Erythroblast (primary cell): Measurements from ENCODE around the gene PKN1.

ENCODE experiments used
- GATA1 ChIP-seq: IDR thresholded peaks from 2 replicates; pipeline ENCODE4 v1.6.1; 2011; ENCODE audit warnings: low read depth, mild to moderate bottlenecking, control low read depth, low read length, moderate library complexity
- POLR2A ChIP-seq: IDR thresholded peaks from 2 replicates; pipeline ENCODE4 v1.6.1; 2011; ENCODE audit warnings: mild to moderate bottlenecking, low read length

DNA sequence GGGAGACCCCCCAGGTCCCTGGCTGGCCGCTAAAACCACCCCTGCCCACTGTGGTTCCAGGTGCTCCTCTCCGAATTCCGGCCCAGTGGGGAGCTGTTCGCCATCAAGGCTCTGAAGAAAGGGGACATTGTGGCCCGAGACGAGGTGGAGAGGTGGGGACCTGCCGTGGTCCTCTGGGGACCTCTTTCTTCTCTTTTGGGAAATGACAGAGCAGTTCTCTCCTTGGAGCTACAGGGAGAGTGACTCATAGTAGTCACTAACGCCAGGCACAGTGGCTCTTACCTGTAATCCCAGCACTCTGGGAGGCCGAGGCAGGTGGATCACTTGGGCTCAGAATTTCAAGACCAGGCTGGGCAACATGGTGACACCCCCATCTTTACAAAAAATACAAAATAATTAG, 34.7 kb downstream of the PKN1 start:
- TF ChIP-seq POLR2A (no peak), GATA1 (no peak)
